Measurements from ENCODE around the gene PLRG1. TPM values are rescaled to one million over a fixed set of nuclear protein-coding genes. Genes with fewer than 3 reads are reported as not detected.

The PLRG1 gene
- total RNA-seq, 3 donors from 2014 or later: 58.1 to 69.4 (median 63.1) TPM

DNA sequence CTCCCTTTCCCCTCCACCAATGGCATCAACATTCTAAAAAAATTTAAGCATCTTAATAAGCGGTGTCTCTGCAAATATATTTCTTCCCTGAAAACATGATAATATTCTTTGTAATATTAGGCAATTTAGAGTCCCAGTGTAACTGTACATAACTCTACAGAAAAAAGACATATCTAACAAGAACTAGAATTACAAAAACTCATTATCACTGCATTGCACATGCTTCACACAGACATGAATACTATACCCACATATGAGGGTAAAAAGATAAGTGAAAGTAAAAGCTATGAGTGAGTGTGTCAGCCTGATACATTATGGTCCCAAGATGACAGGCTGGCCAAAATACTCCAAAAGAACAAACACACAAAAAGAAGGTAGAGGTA lies 10.2 kb upstream of the PLRG1 start:
- Histone ChIP-seq H3K4me1 (ENCODE audit: low read depth) (peaks cover 6% of the 10 kb centered on the region), H3K4me3 (no peak overlapping the region), H3K9me3 (no peaks in the 10 kb centered on the region), H3K36me3 (ENCODE audit: low read depth) (no peaks in the 10 kb centered on the region)
- ATAC-seq (no peak), DNase-seq (no peak)
- TF ChIP-seq, protein P1, sequence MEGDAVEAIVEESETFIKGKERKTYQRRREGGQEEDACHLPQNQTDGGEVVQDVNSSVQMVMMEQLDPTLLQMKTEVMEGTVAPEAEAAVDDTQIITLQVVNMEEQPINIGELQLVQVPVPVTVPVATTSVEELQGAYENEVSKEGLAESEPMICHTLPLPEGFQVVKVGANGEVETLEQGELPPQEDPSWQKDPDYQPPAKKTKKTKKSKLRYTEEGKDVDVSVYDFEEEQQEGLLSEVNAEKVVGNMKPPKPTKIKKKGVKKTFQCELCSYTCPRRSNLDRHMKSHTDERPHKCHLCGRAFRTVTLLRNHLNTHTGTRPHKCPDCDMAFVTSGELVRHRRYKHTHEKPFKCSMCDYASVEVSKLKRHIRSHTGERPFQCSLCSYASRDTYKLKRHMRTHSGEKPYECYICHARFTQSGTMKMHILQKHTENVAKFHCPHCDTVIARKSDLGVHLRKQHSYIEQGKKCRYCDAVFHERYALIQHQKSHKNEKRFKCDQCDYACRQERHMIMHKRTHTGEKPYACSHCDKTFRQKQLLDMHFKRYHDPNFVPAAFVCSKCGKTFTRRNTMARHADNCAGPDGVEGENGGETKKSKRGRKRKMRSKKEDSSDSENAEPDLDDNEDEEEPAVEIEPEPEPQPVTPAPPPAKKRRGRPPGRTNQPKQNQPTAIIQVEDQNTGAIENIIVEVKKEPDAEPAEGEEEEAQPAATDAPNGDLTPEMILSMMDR (IDR thresholded peaks at IDR 0.05): no peak
- intact Hi-C loops (cut with DNase I, micrococcal nuclease): no loop called here

DNA sequence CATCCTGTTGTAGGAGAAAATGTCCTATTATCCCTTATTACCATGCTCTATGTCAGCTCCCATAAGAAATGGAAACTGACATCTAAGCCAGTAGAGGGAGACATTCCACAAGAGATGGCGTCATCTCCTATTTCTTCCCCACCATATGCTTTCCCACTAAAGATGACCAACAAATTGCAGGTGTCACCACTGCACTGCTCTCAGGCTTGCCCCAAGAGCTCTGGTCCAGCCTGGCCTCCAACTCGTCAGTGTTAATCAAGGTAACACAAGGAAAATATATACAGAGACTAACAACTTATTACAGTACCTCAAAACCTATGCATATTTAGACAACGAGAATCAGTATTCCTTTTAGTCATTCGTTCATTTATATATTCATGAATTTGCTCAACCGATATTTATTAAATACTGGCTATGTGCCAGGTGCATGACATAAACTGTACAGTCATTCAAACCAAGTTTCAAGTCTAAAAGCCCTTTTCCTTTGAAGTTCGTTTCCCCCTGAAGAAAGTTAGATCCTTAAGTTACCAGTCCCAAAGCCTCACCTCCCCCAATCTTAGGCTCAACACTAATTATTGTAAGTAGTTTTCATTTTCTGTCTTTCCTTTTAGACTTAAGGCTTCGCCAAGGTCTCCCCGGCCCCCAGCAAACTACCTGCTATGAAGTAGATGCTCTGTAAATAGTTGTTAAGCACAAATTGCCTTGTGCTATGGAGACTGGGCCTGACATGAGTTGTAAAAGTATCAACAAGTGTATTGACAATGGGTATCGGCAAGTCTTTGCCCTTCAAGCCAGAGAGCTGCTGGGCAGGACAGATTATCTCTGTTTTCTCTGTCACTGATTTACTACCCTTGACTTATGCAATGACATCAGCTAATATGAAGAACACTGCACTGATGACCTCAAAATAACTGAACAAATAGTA lies 9.6 kb upstream of the PLRG1 start:
- TF ChIP-seq, protein P1 (IDR thresholded peaks at IDR 0.05): no peak
- DNase-seq: peak in 2 of 3 donors; percentile 32 to 48
- intact Hi-C loops (cut with DNase I, micrococcal nuclease): loop anchor here (2.0 to 10.0 kb wide), 2 partner anchors 59 to 65 kb away; no protein-coding TSS in a partner anchor

DNA sequence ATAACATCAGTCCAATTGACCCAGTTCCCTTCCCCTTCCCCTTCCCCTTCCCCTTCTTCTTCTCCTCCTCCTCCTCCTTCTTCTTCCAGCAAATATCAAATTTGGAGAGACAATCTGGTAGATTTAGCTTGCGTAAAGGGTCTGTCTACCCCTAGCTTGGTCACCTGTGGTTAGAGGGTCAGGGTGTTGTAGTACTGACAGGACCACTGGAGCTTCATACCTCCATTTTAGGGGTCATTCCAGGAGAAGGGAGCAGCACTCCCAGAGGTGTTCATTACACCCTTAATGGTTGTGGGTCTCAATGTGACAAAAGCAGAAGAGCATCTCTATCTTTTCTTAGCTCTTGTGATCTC lies 8.9 kb upstream of the PLRG1 start:
- no peak for ATAC-seq
- no peaks in the 10 kb centered on the region for H3K9me3 ChIP-seq
- peaks cover 6% of the 10 kb centered on the region for H3K4me1 ChIP-seq (ENCODE audit: low read depth)

More for the DNA sequence above, 9.6 kb upstream of the PLRG1 start:
- Histone ChIP-seq H3K4me1 (ENCODE audit: low read depth) (peaks cover 6% of the 10 kb centered on the region), H3K4me3 (no peak overlapping the region), H3K9me3 (no peaks in the 10 kb centered on the region), H3K36me3 (ENCODE audit: low read depth) (no peaks in the 10 kb centered on the region)
- ATAC-seq: peak; percentile 94

DNA sequence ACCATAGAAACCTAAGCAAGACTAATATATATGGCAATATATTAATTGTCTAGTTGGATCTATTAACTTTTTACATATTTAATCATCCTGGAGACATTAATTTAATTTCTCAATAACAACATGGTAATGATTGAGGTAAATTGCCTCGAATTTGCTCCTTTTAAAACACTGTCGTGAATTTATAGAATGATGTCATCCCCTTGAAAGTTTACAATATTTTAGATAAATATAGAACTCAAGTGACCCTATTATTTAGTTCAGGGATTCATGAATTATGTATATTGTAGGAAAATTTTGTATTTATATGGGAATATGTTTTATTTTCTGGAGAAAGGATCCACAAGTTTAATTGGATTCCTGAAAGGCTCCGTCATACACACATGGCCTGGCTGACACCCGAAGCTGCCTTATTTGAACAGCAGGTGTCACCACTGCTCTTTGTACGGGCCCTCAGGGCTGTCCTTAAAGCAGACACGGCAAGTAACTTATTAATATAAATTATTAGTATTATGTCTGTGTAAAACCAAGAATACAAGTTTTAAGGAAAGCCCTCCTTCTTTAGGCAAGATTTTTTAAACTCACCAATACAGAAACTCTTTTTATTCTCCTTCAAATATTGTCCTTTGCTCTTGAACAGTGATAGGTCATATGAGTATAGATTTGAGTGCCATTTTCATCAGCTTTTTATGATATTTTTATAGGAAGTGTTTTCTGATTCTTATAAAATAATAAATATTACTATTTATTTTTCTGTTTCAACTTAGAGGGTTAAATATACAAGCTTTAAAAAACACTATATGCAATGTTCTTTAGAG lies 1.9 kb upstream of the PLRG1 start:
- peak; percentile 65 for ATAC-seq
- H3K4me3 ChIP-seq: no peak overlapping the region
- H3K36me3 ChIP-seq (ENCODE audit: low read depth): no peaks in the 10 kb centered on the region
- TF ChIP-seq, protein P1 (IDR thresholded peaks at IDR 0.05): peak; percentile 70
- peaks cover 11% of the 10 kb centered on the region for H3K4me1 ChIP-seq (ENCODE audit: low read depth)
- intact Hi-C loops (cut with DNase I, micrococcal nuclease): loop anchor here in 1 of 2 donors (10.0 kb wide), 1 partner anchor 73 kb away; no protein-coding TSS in a partner anchor
- peak; percentile 66 to 81 (median 79) for DNase-seq
- no peaks in the 10 kb centered on the region for H3K9me3 ChIP-seq

More for the DNA sequence above, 8.9 kb upstream of the PLRG1 start:
- TF ChIP-seq, protein P1 (IDR thresholded peaks at IDR 0.05): no peak
- Histone ChIP-seq H3K4me3 (no peak overlapping the region), H3K36me3 (ENCODE audit: low read depth) (no peaks in the 10 kb centered on the region)
- intact Hi-C loops (cut with DNase I, micrococcal nuclease): loop anchor here (2.0 to 10.0 kb wide), 2 partner anchors 60 to 66 kb away; no protein-coding TSS in a partner anchor
- DNase-seq: no peak

DNA sequence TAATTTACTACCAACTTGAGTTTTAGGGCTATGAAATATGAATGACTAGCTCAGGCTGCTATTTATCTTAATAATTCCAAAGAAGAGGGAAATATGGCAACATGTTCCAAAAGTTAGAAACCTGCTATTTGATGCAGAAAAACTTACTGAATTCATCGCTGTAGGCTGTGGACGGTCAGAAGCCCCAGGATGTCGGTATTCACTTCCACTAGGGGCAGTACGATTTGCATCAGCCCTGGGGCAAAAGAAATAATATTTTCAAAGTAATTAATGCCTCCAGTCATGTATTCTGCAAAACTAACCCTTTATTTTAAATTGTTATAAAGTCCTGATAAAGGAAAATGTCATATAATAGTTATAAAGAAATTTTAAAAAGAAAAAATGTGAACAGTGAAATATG lies 4.5 kb downstream of the PLRG1 start:
- Histone ChIP-seq H3K9me3 (no peaks in the 10 kb centered on the region), H3K36me3 (ENCODE audit: low read depth) (no peaks in the 10 kb centered on the region), H3K4me3 (no peak overlapping the region), H3K4me1 (ENCODE audit: low read depth) (peaks cover 11% of the 10 kb centered on the region)
- ATAC-seq (no peak), DNase-seq (no peak)
- intact Hi-C loops (cut with DNase I, micrococcal nuclease): no loop called here
- TF ChIP-seq, protein P1 (IDR thresholded peaks at IDR 0.05): no peak

All from mucosa of descending colon (tissue), 3 donors.